Mucosa of gallbladder (tissue), 1 donor: Measurements from ENCODE around the gene PRPF8. TPM values are rescaled to one million over a fixed set of nuclear protein-coding genes. Genes with fewer than 3 reads are reported as not detected.
"Not testable (repeated sequence)": the region's sequence is repeated elsewhere in the genome, so short reads cannot be mapped to it uniquely, and the experiment has no call there.

Source experiments
- DNase-seq: peaks from one replicate; pipeline ENCODE4 v3.0.0-alpha.2; 2020; ENCODE audit warnings: low spot score
- total RNA-seq: library from RNA; stranded (reverse); gene quantifications from one replicate; pipeline ENCODE4 v1.2.1, GENCODE V29; 2021
- donor health status: DM: no; HTN: no; CAD: no.

The PRPF8 gene
- total RNA-seq, 1 donor from 2014 or later: 246 TPM

- peak; percentile 100 for DNase-seq
These were observed 31.6 kb upstream of the PRPF8 start for GRCh38 chr17:1716076-1716911.

- DNase-seq: no peak
These were observed 31.1 kb upstream of the PRPF8 start for GRCh38 chr17:1715803-1716075.

DNA sequence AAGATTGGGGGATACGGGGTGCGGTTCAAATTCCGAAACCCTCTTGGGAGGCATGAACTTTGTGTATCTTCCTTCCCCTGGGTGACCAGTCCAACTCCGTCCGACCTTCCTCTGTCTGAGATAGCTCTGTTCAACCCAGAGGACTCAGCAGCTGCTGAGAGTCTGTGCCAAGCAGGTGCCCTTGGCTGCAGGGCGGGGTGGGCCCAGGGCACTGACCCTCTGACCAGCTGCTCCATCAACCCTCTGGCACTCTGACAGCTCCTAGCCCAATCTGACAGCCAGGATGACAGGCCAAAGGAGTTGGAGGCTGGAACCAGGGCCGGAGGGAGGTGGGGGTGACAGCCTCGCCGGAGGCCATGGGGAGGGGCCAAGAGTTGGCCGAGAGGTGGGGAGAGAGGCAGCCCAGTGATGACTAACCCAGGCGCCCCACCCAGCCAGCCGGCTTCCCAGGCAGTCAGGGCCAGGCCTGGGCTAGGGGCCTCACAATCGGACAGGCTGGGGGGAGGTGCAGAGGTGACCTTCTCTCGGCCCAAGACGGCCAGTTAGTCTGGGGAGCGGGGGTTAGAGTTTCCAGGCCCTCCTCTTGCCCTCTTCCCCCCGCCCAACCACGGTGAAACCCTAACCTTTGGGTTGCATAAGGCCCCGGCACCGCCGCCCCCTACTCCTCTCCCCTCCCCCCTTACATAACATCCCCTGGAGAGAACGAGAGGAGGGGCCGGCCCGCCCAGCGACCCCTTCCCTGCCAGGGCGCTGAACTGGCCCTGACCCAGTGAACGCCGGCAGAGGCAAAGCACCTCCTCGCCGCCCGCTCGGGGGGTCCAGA, 30.5 kb upstream of the PRPF8 start:
- DNase-seq: peak; percentile 79

DNA sequence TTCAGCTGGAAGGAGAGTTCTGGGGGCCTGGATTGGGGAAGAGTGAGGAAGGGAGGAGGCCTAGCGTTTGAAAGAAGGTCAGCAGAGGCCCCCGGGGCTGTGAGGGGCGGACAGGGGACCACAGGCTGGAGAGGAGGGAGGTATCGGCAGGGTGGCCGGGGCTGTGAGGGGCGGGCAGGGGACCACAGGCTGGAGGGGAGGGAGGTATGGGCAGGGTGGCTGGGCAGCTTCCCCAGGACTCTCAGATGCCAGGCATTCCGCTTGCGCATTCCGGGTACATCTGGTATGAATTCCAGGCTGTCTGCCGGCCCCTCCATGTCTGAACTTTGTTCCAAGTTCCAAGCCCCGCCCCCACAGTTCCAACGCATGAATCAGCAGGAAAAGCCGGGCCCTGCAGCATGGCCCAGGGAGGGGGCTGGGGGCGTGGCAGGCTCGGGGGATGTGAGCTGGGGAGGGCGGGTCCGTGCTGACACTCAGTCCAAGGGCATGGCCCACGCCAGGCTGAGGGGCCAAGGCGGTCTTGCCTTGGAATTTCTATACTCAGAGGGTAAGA, 29.8 kb upstream of the PRPF8 start:
- peak; percentile 97 for DNase-seq

DNA sequence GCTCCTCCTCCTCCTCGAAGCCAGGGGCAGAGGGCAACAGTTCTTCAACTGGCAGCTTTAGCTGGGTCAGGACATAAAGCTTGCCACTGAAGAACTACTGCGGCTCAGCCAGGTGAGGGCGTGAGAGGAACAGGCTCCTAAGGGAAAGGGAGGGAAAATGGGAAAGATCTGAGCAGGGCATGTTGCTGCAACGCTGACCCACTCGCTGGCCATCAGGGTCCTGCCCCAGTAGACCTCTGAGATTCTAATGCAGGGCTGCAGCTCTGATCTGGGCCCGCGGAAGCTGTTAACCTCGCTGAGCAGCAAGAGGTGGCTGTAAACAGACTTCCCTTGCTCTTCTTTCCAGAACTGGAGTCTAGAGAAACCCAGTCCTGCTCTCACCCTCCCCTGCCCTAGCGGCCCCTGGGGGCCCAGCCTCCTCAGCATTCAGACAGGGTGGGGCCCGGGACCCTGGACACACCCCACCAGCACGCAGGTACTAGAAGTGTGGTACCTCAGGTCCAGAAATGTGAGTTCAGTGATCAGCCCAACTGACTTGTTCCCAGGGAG, 29.3 kb upstream of the PRPF8 start:
- no peak for DNase-seq

DNA sequence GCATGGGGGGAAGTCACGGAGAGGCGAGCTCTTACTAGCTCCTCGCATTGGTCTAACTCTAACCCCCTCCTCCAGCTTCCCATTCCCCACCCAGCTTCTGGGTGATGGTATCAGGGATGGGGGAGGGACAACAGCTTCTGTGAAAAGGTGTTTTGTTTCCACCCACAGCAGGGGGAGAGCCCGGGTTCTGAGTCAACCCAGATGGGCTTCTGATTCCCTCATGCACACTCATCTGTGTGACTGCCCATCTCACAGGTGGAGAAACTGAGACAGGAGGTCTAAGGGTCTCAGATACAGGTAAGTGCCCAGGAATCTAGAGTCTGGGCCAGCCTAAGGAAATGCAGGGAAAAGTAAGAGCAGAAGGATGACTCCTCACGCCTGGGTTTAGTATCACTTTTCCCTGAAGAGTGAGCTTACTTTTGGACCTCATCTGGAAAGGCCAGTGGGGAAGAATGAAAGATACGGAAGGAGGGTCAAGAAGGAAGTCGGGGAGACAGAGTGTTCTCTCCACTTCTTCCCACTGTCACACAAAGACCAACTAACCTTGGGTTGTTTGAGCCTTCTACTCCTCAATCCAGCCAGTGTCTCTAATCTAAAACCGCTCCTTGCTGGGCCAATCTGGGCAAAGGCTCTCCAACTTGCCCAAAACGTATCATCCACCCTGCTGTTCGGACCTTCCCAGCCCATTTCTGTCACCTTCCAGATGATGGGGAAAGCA, 28.7 kb upstream of the PRPF8 start:
- no peak for DNase-seq

DNA sequence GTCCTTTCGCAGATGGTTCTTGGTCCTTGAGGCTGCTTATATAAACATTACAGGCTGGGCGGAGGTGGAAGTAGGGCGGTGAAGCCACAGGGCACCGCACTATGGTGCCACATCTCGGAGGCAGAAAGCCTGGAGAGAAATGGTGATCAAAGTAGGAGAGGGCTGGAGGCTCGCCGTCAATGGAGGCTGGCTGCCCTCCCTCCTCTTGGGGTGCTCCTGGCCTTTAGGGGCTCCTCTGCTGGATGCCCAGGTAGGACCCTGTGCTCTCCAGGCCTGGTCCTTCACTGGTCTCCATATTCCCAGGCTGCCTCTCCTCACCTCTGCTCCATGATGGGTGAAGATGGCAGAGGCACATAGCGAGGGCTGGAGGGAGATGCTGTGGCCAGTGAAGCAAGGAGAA, 27.6 kb upstream of the PRPF8 start:
- no peak for DNase-seq

GRCh38 chr17:1711804-1712203, 27.1 kb upstream of the PRPF8 start:
- no peak for DNase-seq

DNA sequence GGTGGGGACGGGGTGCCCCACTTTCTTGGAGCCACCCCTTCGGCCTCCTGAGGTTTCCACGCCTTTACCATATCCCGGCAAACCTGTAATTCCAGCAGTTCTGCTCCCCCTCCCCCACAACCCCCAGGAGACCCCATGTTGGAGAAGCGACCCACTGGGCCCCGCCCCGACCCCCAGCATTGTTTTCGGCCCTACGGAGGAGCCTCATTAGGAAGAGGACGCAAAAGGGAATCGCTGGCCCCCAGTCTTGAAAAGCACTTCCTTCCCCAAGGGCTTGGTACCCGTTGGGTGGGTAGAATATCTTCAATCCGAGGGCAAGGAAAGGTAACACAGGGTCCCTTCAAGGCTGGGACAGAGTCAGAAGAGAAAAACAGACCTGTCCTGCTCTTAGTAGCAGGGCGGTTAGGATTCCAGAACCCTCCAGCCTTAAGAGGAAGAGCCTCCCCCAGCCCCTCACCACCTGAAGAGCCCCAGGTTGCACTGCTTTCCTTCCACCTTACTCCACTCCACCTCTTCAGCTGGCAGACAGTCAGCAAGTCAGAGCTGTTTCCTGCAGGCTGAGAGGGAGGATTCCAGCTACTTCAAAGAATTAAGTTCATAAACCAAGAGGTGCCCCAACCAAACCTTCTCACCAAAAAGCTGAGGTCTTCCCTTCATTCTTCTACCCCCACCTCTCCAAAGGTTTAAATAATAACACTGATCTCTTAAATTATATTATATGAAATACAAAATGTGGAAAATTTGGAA, 26.3 kb upstream of the PRPF8 start:
- DNase-seq: no peak

DNA sequence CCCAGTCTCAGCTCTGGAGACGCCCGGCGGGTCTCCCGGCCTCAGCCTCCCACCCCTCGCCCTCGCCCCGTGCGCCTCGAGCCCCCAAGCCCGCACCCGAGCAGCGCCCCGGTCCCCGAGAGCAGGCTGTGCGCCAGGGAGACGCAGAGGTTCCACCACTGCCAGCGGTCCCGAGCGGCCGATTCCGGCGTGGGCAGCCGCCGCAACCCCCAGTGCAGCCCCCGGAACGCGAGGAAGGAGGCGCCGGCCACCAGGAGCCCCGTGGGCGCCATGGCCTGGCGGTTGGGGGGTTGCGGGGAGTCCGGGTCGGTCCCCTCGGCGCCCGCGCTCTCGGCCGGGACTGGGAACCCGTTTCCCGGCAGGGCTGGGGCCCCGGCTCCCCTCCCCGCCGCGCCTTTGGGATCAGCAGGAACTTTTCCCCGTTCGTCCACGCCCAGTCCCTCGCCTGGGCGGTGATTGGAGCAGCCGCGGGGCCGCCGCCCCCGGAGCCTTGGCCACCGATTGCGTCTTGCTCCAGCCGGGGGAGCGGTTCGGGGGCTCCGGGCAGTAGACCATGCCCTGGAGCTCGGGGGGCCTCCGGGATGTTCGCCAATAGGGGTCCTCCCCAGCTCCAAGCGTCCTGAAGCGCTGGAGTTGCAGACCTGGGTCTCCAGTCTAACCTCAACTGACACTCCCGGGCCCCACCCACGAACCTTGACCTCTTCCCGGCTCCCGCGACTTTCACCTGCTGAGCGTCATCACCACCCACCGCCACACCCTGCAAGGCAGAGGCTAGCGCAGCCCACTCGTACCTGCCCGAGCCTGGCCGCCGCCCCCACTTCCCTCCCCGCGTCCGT, 25.5 kb upstream of the PRPF8 start, which contains the start of gene TLCD2:
TSS of gene TLCD2 (minus strand) at position 407 of the 836 bp plus-strand sequence. CDS start at position 272, 135 bp downstream.
- DNase-seq: peak; percentile 57

DNA sequence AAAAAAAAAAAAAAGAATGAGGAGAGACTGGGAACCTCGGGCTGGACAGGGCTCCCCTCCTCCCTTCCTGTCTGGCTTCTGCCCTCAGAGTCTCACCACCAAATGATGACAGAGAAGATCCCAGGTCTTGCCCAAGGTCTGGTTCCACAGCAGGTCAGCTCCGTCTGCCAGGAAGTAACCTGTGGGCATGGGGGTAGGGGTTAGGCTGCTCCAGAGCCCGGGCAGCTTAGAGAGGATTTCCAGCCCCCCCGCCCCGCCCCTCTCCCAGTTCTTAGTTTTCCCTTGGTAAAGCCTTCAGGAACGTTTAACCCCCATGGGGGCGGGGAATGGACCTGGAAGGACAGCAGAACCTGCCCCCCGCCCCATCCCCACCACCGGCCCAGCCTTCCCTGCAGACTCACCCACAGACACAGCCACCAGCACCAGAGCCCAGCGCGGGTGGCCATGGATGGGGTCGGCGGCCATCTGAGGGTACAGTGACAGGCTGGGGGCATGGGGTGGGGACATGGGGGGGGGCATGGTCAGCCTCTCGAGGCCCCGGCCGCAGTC, 24.8 kb upstream of the PRPF8 start:
- no peak for DNase-seq

DNA sequence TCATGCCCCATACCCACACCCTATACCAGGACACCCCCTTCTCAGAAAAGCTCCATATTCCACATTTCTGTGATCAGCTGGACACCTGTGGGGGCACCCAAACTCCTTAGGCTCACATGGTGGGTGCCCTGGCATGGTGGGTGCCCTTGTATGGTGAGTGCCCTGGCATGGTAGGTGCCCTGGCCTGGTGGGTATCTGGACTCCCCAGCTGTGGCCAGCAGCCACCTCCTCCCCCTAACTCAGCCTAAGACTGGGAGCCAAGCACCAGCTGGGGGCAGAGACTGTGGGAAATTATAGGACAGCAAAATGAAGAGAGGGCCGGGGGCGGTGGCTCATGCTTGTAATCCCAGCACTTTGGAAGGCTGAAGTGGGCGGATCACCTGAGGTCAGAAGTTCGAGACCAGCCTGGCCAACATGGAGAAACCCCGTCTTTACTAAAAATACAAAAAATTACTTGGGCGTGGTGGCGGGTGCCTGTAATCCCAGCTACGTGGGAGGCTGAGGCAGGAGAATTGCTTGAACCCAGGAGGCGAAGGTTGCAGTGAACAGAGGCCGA, 24.2 kb upstream of the PRPF8 start:
- DNase-seq: not testable (repeated sequence)

DNA sequence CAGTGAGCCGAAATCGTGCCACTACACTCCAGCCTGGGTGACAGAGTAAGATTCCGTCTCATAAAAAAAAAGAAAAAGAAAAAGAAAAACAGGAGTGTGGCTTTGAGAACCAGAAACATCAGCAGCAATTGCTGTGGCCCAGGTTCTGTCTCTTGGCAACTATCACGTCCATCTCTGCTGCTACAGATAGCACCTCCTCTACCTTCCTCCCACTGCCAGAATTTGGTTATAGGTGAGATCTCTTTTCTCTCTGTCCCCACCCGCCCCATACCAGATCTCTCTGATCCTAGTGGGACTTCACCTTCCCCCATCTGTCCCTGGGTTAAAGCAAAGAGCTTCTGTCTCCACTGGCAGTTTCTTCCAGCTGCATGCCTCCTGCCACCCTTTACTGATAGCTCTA, 22.4 kb upstream of the PRPF8 start:
- no peak for DNase-seq

- no peak for DNase-seq
These were observed 20.3 kb upstream of the PRPF8 start for GRCh38 chr17:1705004-1705403.

- no peak for DNase-seq
These were observed 18.4 kb upstream of the PRPF8 start for GRCh38 chr17:1703063-1703462.

GRCh38 chr17:1699891-1700290, 15.2 kb upstream of the PRPF8 start:
- DNase-seq: not testable (repeated sequence)

DNA sequence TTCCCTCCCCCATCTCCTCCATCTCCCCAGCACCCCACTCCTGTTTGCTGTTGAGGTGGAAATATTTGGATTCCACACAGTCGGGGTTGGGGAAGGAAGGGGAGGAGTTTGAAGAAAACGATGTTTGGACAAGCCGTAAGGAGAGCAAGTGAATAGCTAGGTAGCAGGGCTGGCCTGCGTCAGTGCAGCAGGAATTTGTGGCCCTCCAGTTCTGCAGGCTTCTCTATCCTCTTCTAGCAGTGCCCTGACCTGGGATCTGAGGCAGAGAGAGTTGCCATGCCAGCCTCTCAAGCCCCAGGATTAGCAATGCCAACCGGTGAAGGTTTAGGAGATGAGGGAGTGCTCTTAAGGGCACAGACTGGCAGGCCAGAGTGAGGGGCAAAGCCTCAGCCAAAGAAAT, 13.0 kb upstream of the PRPF8 start:
- no peak for DNase-seq

- DNase-seq: no peak
These were observed 10.7 kb upstream of the PRPF8 start for GRCh38 chr17:1695365-1695764.

GRCh38 chr17:1693339-1693738, 8.7 kb upstream of the PRPF8 start:
- DNase-seq: no peak
